ENCODE measurements around the gene LRP5.

Gene LRP5

GRCh38 chr11:68271023-68271780 is 41.2 kb upstream of the LRP5 start:
- H3K4me1 ChIP-seq = peaks cover 0 to 40% (median 17%) of the 10 kb centered on the region in 4 donors
- H3K27ac ChIP-seq = peak overlapping the region; percentile 90 to 94
- peak in 1 of 2 donors; percentile 69 for DNase-seq
- H3K27me3 ChIP-seq = no peaks in the 10 kb centered on the region
- TF ChIP-seq CTCF (IDR thresholded peaks at IDR 0.05) = peak; percentile 41 to 58
- H3K4me3 ChIP-seq = peak overlapping the region; percentile 73 to 82
- H3K9me3 ChIP-seq = no peaks in the 10 kb centered on the region
- intact Hi-C loops (cut with DNase I; ENCODE audit: low total_unique reads) = no loop called here
- peaks cover 13 to 20% (median 19%) of the 10 kb centered on the region in 3 donors for H3K36me3 ChIP-seq

- Histone ChIP-seq H3K36me3 (peaks cover 5 to 12% (median 11%) of the 10 kb centered on the region in 3 donors), H3K27ac (peak within 1 kb of the TSS; percentile 90 to 94), H3K4me1 (peaks cover 0 to 40% (median 17%) of the 10 kb centered on the region in 4 donors), H3K9me3 (no peaks in the 10 kb centered on the region), H3K4me3 (peak within 1 kb of the TSS; percentile 73 to 82), H3K27me3 (no peaks in the 10 kb centered on the region)
- peak; percentile 90 to 97 for DNase-seq
- intact Hi-C loops (cut with DNase I; ENCODE audit: low total_unique reads) = no loop called here
- peak in 1 of 2 experiments; percentile 17 for TF ChIP-seq CTCF (IDR thresholded peaks at IDR 0.05)
Measured at GRCh38 chr11:68271781-68272608, 40.4 kb upstream of the LRP5 start, which contains the start of gene C11orf24. C11orf24 (minus strand) TSS chr11:68271973; CDS start chr11:68263767, 8,206 bp downstream.

GRCh38 chr11:68273026-68273738 is 39.2 kb upstream of the LRP5 start:
- TF ChIP-seq CTCF (IDR thresholded peaks at IDR 0.05) = no peak
- intact Hi-C loops (cut with DNase I; ENCODE audit: low total_unique reads) = no loop called here
- peak overlapping the region in 1 of 2 donors; percentile 94 for H3K27ac ChIP-seq
- H3K27me3 ChIP-seq = no peaks in the 10 kb centered on the region
- DNase-seq = no peak
- H3K9me3 ChIP-seq = no peaks in the 10 kb centered on the region
- peaks cover 0 to under 1% (median 0%) of the 10 kb centered on the region in 3 donors for H3K36me3 ChIP-seq
- no peak overlapping the region for H3K4me3 ChIP-seq
- peaks cover 0 to 35% (median 17%) of the 10 kb centered on the region in 4 donors for H3K4me1 ChIP-seq

GRCh38 chr11:68274306-68274705 is 38.1 kb upstream of the LRP5 start:
- Histone ChIP-seq H3K27ac (no peak overlapping the region), H3K9me3 (no peaks in the 10 kb centered on the region), H3K4me1 (peaks cover 0 to 26% (median 16%) of the 10 kb centered on the region in 4 donors), H3K27me3 (no peaks in the 10 kb centered on the region), H3K36me3 (no peaks in the 10 kb centered on the region), H3K4me3 (no peak overlapping the region)
- intact Hi-C loops (cut with DNase I; ENCODE audit: low total_unique reads) = no loop called here
- DNase-seq = no peak
- TF ChIP-seq CTCF (IDR thresholded peaks at IDR 0.05) = no peak

All from tibial artery (tissue), 4 donors.